CD14-positive monocyte (primary cell): ENCODE results near the gene RRAS. TPM values are rescaled to one million over a fixed set of nuclear protein-coding genes. Genes with fewer than 3 reads are reported as not detected.
A peak's percentile ranks its signal among the peaks of the same experiment; 100 is the strongest.

ENCODE experiments used
- DNase-seq, 3 donors: peaks; one replicate each; pipeline ENCODE4 v3.0.0-alpha.2; 2011 to 2022
- H2AFZ ChIP-seq: 2 replicates; pipeline ENCODE4 v1.6.0; 2012; ENCODE audit warnings: mild to moderate bottlenecking, low read depth, low read length, inconsistent platforms; ENCODE audit not compliant: insufficient read depth, poor library complexity, severe bottlenecking
- H3K27ac ChIP-seq, 2 donors: 1 replicate in 1 of 2; 2 replicates in 1 of 2; pipeline ENCODE4 v1.5.1; 2012 to 2013; ENCODE audit warnings: low read length in 2 of 2, control low read depth in 1 of 2, inconsistent platforms in 1 of 2, low read depth in 1 of 2, mild to moderate bottlenecking in 1 of 2
- H3K27me3 ChIP-seq, 2 donors: one replicate each; pipeline versions ENCODE4 v1.6.0 to v1.6.1; 2011 to 2013; ENCODE audit warnings: low read length in 2 of 2; ENCODE audit not compliant: control insufficient read depth in 2 of 2, insufficient read depth in 2 of 2
- H3K36me3 ChIP-seq, 2 donors: replicated peaks in 1 of 2; 1 replicate in 1 of 2; 2 replicates in 1 of 2; pipeline versions ENCODE4 v1.5.1 to v1.6.1; 2012 to 2013; ENCODE audit warnings: low read length in 2 of 2, control low read depth in 1 of 2, inconsistent platforms in 1 of 2, mild to moderate bottlenecking in 1 of 2; ENCODE audit not compliant: insufficient read depth in 2 of 2, control insufficient read depth in 1 of 2
- H3K4me1 ChIP-seq, 2 donors: 1 replicate in 1 of 2; 2 replicates in 1 of 2; pipeline versions ENCODE4 v1.5.1 to v1.6.1; 2012 to 2013; ENCODE audit warnings: low read length in 2 of 2, control low read depth in 1 of 2, inconsistent platforms in 1 of 2, mild to moderate bottlenecking in 1 of 2, moderate library complexity in 1 of 2; ENCODE audit not compliant: insufficient read depth in 2 of 2, control insufficient read depth in 1 of 2
- H3K4me2 ChIP-seq: replicated peaks from 2 replicates; pipeline ENCODE3; 2012; ENCODE audit warnings: low read length, moderate library complexity, mild to moderate bottlenecking; ENCODE audit not compliant: poor library complexity, severe bottlenecking; ENCODE audit errors: extremely low read depth
- H3K4me3 ChIP-seq, 3 experiments: fragments of 200-600 bp in 1 of 3; sonication (generic) in 1 of 3; replicated peaks in 1 of 3; 1 replicate in 2 of 3; 2 replicates in 1 of 3; pipeline ENCODE4 v1.5.1; 2011 to 2013; ENCODE audit warnings: low read length in 3 of 3, mild to moderate bottlenecking in 3 of 3, control low read depth in 2 of 3, low read depth in 2 of 3, inconsistent platforms in 1 of 3, moderate library complexity in 1 of 3
- H3K79me2 ChIP-seq: 2 replicates; pipeline ENCODE4 v1.6.0; 2012; ENCODE audit warnings: mild to moderate bottlenecking, control low read depth, inconsistent platforms, low read length, moderate library complexity; ENCODE audit not compliant: insufficient read depth
- H3K9ac ChIP-seq: 2 replicates; pipeline ENCODE4 v1.6.0; 2017; ENCODE audit warnings: low read length, mild to moderate bottlenecking; ENCODE audit not compliant: insufficient read depth, poor library complexity, severe bottlenecking
- H3K9me3 ChIP-seq, 2 donors: replicated peaks in 1 of 2; 1 replicate in 1 of 2; 2 replicates in 1 of 2; pipeline versions ENCODE4 v1.5.1 to v1.6.1; 2012 to 2013; ENCODE audit warnings: low read length in 2 of 2, control low read depth in 1 of 2; ENCODE audit not compliant: control insufficient read depth in 1 of 2, insufficient read depth in 1 of 2
- H4K20me1 ChIP-seq: 2 replicates; pipeline ENCODE4 v1.6.0; 2012; ENCODE audit warnings: mild to moderate bottlenecking, low read length, control low read depth, moderate library complexity; ENCODE audit not compliant: insufficient read depth
- H3K27ac Mint-ChIP-seq, 7 donors: one replicate each; pipeline ENCODE4 v1.8.0; 2020; ENCODE audit warnings: mild to moderate bottlenecking in 7 of 7, mixed read lengths in 7 of 7, moderate library complexity in 6 of 7, inconsistent platforms in 2 of 7
- H3K27me3 Mint-ChIP-seq, 3 donors: one replicate each; pipeline ENCODE4 v1.8.0; 2021 to 2022; ENCODE audit warnings: low read depth in 3 of 3, mild to moderate bottlenecking in 3 of 3, mixed read lengths in 3 of 3, moderate library complexity in 3 of 3, inconsistent platforms in 1 of 3
- H3K36me3 Mint-ChIP-seq, 2 donors: one replicate each; pipeline ENCODE4 v1.8.0; 2020; ENCODE audit warnings: mixed read lengths in 2 of 2, inconsistent platforms in 1 of 2, mild to moderate bottlenecking in 1 of 2
- H3K4me1 Mint-ChIP-seq: one replicate; pipeline ENCODE4 v1.8.0; 2020; ENCODE audit warnings: mild to moderate bottlenecking, mixed read lengths
- H3K4me3 Mint-ChIP-seq, 2 donors: one replicate each; pipeline ENCODE4 v1.8.0; 2020; ENCODE audit warnings: mild to moderate bottlenecking in 2 of 2, mixed read lengths in 2 of 2, moderate library complexity in 1 of 2
- H3K9me3 Mint-ChIP-seq, 7 donors: one replicate each; pipeline ENCODE4 v1.8.0; 2020 to 2022; ENCODE audit warnings: mixed read lengths in 7 of 7, mild to moderate bottlenecking in 6 of 7, moderate library complexity in 6 of 7, inconsistent platforms in 2 of 7
- CTCF ChIP-seq: fragments of 200-600 bp; IDR thresholded peaks from one replicate; pipeline ENCODE4 v1.8.0; 2022; ENCODE audit warnings: antibody characterized with exemption, mild to moderate bottlenecking
- WGBS: methylation state at CpG from one replicate; pipeline ENCODE4 v1.1.5; 2013; ENCODE audit warnings: missing lambda C conversion rate; ENCODE audit not compliant: insufficient coverage; 5-methylcytosine and 5-hydroxymethylcytosine counted together
- intact Hi-C, 2 donors: fragments of 100-400 bp; cut with micrococcal nuclease; formaldehyde crosslinking; loops; one replicate each; pipeline versions ENCODE4 v1.15.0 to v1.15.1; 2023
- polyA plus RNA-seq, 3 donors: library from polyadenylated mRNA; depleted of rRNA in 1 of 3; unstranded in 2 of 3; stranded (reverse) in 1 of 3; fragments of 300-500 nt in 2 of 3; fragments of >200 nt in 1 of 3; fragmentation: Illumina TruSeq in 2 of 3; gene quantifications; 1 replicate in 2 of 3; 2 replicates in 1 of 3; pipeline ENCODE4 v1.2.3, GENCODE V29; 2012 to 2021

The RRAS gene
- polyA plus RNA-seq, 3 donors, result 74.9 to 91.7 (median 80.0) TPM

- H3K4me1 Mint-ChIP-seq, result peaks cover 27% of the 10 kb centered on the region
Observed at GRCh38 chr19:49645592-49645991, 5.6 kb upstream of the RRAS start.

GRCh38 chr19:49643466-49643865 is 3.5 kb upstream of the RRAS start:
- Histone ChIP-seq H4K20me1 (peaks cover 38% of the 10 kb centered on the region), H3K9ac (no peak overlapping the region), H3K4me1 (peaks cover 36 to 41% of the 10 kb centered on the region in 2 donors), H3K9me3 (no peaks in the 10 kb centered on the region), H3K27ac (peak overlapping the region in 1 of 2 donors; percentile 98), H3K36me3 (peaks cover 28 to 42% of the 10 kb centered on the region in 2 donors), H3K4me3 (peak overlapping the region in 1 of 3 experiments; percentile 99), H2AFZ (no peak overlapping the region), H3K4me2 (no peak overlapping the region), H3K79me2 (peaks cover 41% of the 10 kb centered on the region), H3K27me3 (no peaks in the 10 kb centered on the region)
- 89% methylated on average over 2 of the region's 2 CpGs for WGBS
- DNase-seq, result no peak
- Mint-ChIP-seq H3K9me3 (peaks cover 0 to 2% (median 0%) of the 10 kb centered on the region in 7 donors), H3K36me3 (peaks cover 24 to 40% of the 10 kb centered on the region in 2 donors), H3K4me1 (peaks cover 40% of the 10 kb centered on the region), H3K27ac (peak overlapping the region in 2 of 7 donors; percentile 7 to 53), H3K4me3 (no peak overlapping the region), H3K27me3 (peaks cover 0 to 10% (median 9%) of the 10 kb centered on the region in 3 donors)
- TF ChIP-seq CTCF, result no peak
- intact Hi-C loops, result loop anchor here (2.0 to 5.0 kb wide), 4 partner anchors 33 to 146 kb away; partner anchors contain the start of genes PRMT1 (in 2 of the 2), PRR12 (in 1 of the 2) and RPS11 (in 1 of the 2)

More at GRCh38 chr19:49645592-49645991, 5.6 kb upstream of the RRAS start:
- Histone ChIP-seq H3K36me3 (peaks cover 44 to 63% of the 10 kb centered on the region in 2 donors), H3K27ac (no peak overlapping the region), H2AFZ (no peak overlapping the region), H3K9me3 (no peaks in the 10 kb centered on the region), H4K20me1 (peaks cover 53% of the 10 kb centered on the region), H3K4me2 (no peak overlapping the region), H3K4me3 (no peak overlapping the region), H3K4me1 (peaks cover 23 to 27% of the 10 kb centered on the region in 2 donors), H3K79me2 (peaks cover 49% of the 10 kb centered on the region), H3K27me3 (no peaks in the 10 kb centered on the region), H3K9ac (no peak overlapping the region)
- intact Hi-C loops, result no loop called here
- H3K36me3 Mint-ChIP-seq, result peaks cover 40 to 62% of the 10 kb centered on the region in 2 donors
- no peak for DNase-seq
- peaks cover 0 to 2% (median 0%) of the 10 kb centered on the region in 3 donors for H3K27me3 Mint-ChIP-seq
- TF ChIP-seq CTCF, result no peak
- H3K4me3 Mint-ChIP-seq, result no peak overlapping the region
- 96% methylated on average over 7 of the region's 11 CpGs for WGBS
- peak overlapping the region in 3 of 7 donors; percentile 51 to 66 (median 56) for H3K27ac Mint-ChIP-seq
- H3K9me3 Mint-ChIP-seq, result no peaks in the 10 kb centered on the region
